Pulmonary artery endothelial cell (primary cell): ENCODE results near the gene OR1L8. TPM values are rescaled to one million over a fixed set of nuclear protein-coding genes. Genes with fewer than 3 reads are reported as not detected.
"Not testable (repeated sequence)": the region's sequence is repeated elsewhere in the genome, so short reads cannot be mapped to it uniquely, and the experiment has no call there.

Experiments used
- DNase-seq: peaks from one replicate; pipeline ENCODE4 v3.0.0-alpha.2; 2011; ENCODE audit warnings: low read depth, low spot score
- total RNA-seq: library from RNA; depleted of rRNA; stranded (reverse); fragments of >200 nt; gene quantifications from 2 replicates; pipeline ENCODE4 v1.2.3, GENCODE V29; 2014

The OR1L8 gene
- total RNA-seq: 0.11 and 0.13 TPM in 2 replicates

GRCh38 chr9:122583284-122583683, at the start of gene OR1L8:
OR1L8 (minus strand) TSS chr9:122583384; CDS start chr9:122568477, 14,907 bp downstream.
- DNase-seq: not testable (repeated sequence)

GRCh38 chr9:122619996-122620395, 36.8 kb upstream of the OR1L8 start:
- no peak for DNase-seq

GRCh38 chr9:122614362-122614761, 31.2 kb upstream of the OR1L8 start, which contains the start of gene OR1Q1:
OR1Q1 (plus strand) TSS chr9:122614738; CDS start chr9:122614738, 0 bp downstream.
- DNase-seq: no peak

GRCh38 chr9:122609804-122610203, 26.6 kb upstream of the OR1L8 start:
- no peak for DNase-seq

- no peak for DNase-seq
These were observed 23.4 kb upstream of the OR1L8 start for GRCh38 chr9:122606587-122606986.

- DNase-seq: no peak
These were observed 22.5 kb upstream of the OR1L8 start for GRCh38 chr9:122605691-122606090.

GRCh38 chr9:122580360-122580759, 2.8 kb downstream of the OR1L8 start:
- peak; percentile 55 for DNase-seq

GRCh38 chr9:122579874-122580273, 3.3 kb downstream of the OR1L8 start:
- no peak for DNase-seq

- DNase-seq: no peak
These were observed 10.7 kb downstream of the OR1L8 start for GRCh38 chr9:122572456-122572855.

- no peak for DNase-seq
These were observed 15.3 kb downstream of the OR1L8 start for GRCh38 chr9:122567901-122568300.

GRCh38 chr9:122562134-122562760, 20.9 kb downstream of the OR1L8 start:
- no peak for DNase-seq

- no peak for DNase-seq
These were observed 21.7 kb downstream of the OR1L8 start for GRCh38 chr9:122561446-122561845.

GRCh38 chr9:122552812-122553211, 30.4 kb downstream of the OR1L8 start, which contains the start of gene OR1N2:
OR1N2 (plus strand) TSS chr9:122553112; CDS start chr9:122553212, 100 bp downstream.
- DNase-seq: no peak

GRCh38 chr9:122551371-122551770, 31.8 kb downstream of the OR1L8 start:
- no peak for DNase-seq

GRCh38 chr9:122546196-122546595, 37.0 kb downstream of the OR1L8 start:
- DNase-seq: no peak

GRCh38 chr9:122538757-122539156, 44.4 kb downstream of the OR1L8 start:
- DNase-seq: no peak

GRCh38 chr9:122537066-122537465, 46.1 kb downstream of the OR1L8 start:
- not testable (repeated sequence) for DNase-seq

GRCh38 chr9:122536134-122536533, 47.0 kb downstream of the OR1L8 start:
- no peak for DNase-seq

- not testable (repeated sequence) for DNase-seq
These were observed 52.0 kb downstream of the OR1L8 start for GRCh38 chr9:122531157-122531556.

- no peak for DNase-seq
These were observed 56.0 kb downstream of the OR1L8 start, which contains the start of gene OR1N1 for GRCh38 chr9:122527193-122527592. OR1N1 (minus strand) TSS chr9:122527293; CDS start chr9:122527293, 0 bp downstream.

GRCh38 chr9:122526602-122527001, 56.6 kb downstream of the OR1L8 start:
- no peak for DNase-seq

- no peak for DNase-seq
These were observed 63.8 kb downstream of the OR1L8 start for GRCh38 chr9:122519376-122519775.

GRCh38 chr9:122518841-122519240, 64.3 kb downstream of the OR1L8 start, which contains the start of gene OR1J4:
OR1J4 (plus strand) TSS chr9:122519141; CDS start chr9:122519141, 0 bp downstream.
- DNase-seq: no peak
